ENCODE measurements around the gene SLCO2A1. TPM values are rescaled to one million over a fixed set of nuclear protein-coding genes. Genes with fewer than 3 reads are reported as not detected.

Gene SLCO2A1
- total RNA-seq, 4 donors from 2014 or later: 15.0 to 33.0 (median 19.2) TPM

DNA sequence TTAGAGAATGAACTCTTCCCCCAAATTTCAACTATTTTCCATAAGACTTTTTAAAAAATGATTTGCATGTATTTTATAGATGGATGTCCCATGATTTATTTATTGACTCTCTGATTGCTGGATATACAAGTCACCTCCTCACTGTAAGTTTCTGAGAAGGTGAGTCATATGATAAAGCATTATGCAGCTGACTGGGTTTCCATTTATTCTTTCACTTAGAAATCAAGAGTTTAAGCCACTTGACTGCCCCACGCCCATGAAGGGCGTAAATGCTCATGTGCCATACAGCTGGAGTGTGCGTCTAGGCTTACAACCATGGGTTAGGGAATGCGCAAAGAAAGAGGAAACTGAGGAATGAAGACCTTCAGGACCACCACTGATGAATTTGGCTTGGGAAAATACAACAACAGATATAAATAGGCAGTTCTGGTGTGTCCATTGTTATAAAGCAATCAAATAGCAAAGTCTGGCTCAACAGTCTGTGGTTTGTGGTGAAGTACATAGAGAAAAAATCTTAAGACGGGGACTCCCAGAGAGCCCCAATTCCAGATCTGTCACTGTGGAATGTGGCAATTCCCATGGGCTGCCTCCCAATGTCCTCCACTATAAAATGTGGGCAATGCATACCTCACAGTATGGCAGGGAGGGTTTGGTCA is 20.3 kb downstream of the SLCO2A1 start:
- Histone ChIP-seq H3K9me3 (no peaks in the 10 kb centered on the region), H3K27ac (no peak overlapping the region), H3K36me3 (no peaks in the 10 kb centered on the region), H3K4me1 (no peaks in the 10 kb centered on the region), H3K27me3 (no peaks in the 10 kb centered on the region), H3K4me3 (no peak overlapping the region)
- TF ChIP-seq, protein P1, sequence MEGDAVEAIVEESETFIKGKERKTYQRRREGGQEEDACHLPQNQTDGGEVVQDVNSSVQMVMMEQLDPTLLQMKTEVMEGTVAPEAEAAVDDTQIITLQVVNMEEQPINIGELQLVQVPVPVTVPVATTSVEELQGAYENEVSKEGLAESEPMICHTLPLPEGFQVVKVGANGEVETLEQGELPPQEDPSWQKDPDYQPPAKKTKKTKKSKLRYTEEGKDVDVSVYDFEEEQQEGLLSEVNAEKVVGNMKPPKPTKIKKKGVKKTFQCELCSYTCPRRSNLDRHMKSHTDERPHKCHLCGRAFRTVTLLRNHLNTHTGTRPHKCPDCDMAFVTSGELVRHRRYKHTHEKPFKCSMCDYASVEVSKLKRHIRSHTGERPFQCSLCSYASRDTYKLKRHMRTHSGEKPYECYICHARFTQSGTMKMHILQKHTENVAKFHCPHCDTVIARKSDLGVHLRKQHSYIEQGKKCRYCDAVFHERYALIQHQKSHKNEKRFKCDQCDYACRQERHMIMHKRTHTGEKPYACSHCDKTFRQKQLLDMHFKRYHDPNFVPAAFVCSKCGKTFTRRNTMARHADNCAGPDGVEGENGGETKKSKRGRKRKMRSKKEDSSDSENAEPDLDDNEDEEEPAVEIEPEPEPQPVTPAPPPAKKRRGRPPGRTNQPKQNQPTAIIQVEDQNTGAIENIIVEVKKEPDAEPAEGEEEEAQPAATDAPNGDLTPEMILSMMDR (IDR thresholded peaks at IDR 0.05): no peak
- TF ChIP-seq POLR2A (IDR thresholded peaks at IDR 0.05): no peak
- no peak for DNase-seq

DNA sequence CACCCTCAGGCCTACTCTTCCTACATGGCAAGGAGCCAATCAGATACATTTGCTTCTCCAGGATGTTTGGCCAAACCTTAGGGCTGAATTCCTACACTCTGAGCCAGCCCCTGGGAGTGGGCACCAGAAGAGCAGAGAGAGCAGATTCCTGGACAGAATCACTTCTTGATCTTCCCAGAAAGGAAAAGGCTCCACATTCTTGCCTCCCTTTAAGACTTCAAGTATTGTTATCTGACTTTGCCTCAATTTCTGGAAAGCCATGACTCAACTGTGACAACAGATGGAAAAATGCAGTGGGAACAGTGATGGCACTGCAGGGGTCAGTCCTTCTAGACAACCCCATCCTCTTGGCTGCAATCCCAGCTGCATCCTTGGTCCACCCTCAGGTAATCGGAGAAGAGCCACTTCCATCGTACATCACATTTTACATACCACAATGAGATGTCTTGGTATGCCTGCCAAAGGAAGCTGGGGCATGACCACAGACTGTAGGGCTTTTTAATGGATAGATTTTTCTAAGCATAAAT is 21.0 kb downstream of the SLCO2A1 start:
- Histone ChIP-seq H3K27ac (no peak overlapping the region), H3K36me3 (no peaks in the 10 kb centered on the region), H3K9me3 (no peaks in the 10 kb centered on the region), H3K27me3 (no peaks in the 10 kb centered on the region), H3K4me3 (no peak overlapping the region), H3K4me1 (no peaks in the 10 kb centered on the region)
- TF ChIP-seq POLR2A (IDR thresholded peaks at IDR 0.05): no peak
- TF ChIP-seq, protein P1 (IDR thresholded peaks at IDR 0.05): no peak
- DNase-seq: no peak

DNA sequence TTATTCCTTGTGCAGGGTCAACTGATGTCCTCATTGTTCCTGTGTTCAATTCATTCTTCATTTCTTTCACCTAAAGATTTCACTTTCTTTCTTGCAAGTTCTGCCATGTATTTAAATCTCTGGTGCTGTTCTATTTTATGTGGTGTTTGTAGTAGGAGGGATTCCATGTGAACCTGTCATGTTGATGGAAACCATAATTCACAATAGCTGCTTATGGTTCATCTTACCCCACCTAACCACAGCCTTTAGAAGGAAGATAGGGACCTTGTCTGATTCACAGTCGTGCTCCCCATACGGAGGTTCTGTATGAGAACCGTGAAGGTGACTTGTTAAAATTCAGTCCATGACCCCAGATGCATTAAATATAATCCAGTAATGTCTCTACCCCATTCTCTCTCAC is 21.9 kb downstream of the SLCO2A1 start:
- Histone ChIP-seq H3K27me3 (no peaks in the 10 kb centered on the region), H3K4me1 (no peaks in the 10 kb centered on the region), H3K9me3 (no peaks in the 10 kb centered on the region), H3K36me3 (no peaks in the 10 kb centered on the region), H3K4me3 (no peak overlapping the region), H3K27ac (no peak overlapping the region)
- DNase-seq: no peak
- no peak for TF ChIP-seq POLR2A (IDR thresholded peaks at IDR 0.05)
- TF ChIP-seq, protein P1 (IDR thresholded peaks at IDR 0.05): no peak

DNA sequence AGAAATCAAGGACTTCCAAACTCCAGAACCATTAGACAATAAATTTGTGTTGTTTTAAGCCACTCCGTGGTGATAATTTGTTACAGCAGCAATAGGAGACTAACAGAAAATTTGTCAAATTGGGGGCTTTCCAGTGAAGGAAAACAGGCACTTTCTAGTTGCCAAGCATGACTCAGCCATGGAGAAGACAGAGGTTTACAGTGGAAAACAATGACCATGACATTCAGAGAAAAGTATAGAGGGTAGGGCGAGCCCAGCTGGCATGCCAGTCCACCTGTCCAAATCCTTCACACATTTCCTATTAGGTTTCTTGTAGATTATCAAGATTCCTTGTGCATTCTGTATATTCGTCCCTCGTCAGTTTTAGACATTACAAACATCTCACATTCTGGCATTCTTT is 24.9 kb downstream of the SLCO2A1 start:
- Histone ChIP-seq H3K27ac (no peak overlapping the region), H3K4me1 (no peaks in the 10 kb centered on the region)
- no peak for TF ChIP-seq POLR2A (IDR thresholded peaks at IDR 0.05)
- TF ChIP-seq, protein P1 (IDR thresholded peaks at IDR 0.05): no peak

DNA sequence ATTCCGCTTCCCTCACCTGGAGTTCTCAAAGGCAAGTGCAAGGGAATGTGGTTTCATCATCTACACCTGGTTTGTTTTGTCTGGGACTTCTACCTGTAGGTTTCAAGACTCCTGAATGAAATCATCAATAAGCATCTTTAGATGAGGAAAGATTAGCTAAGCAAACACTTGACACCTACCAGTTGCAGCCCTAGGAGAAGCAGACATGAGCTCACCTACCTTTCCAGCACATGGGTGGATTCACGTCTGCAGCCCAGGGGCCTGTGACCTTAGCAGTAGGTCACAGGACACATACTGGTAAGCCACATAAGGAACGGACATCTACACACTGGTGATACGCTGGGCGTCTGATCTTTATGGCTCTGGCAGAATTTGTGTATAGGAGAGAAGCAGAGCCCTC is 26.7 kb downstream of the SLCO2A1 start:
- DNase-seq: no peak
- Histone ChIP-seq H3K27ac (no peak overlapping the region), H3K9me3 (no peaks in the 10 kb centered on the region), H3K4me1 (no peaks in the 10 kb centered on the region), H3K4me3 (no peak overlapping the region), H3K27me3 (no peaks in the 10 kb centered on the region), H3K36me3 (no peaks in the 10 kb centered on the region)
- TF ChIP-seq, protein P1 (IDR thresholded peaks at IDR 0.05): no peak
- no peak for TF ChIP-seq POLR2A (IDR thresholded peaks at IDR 0.05)

More for the DNA sequence above, 24.9 kb downstream of the SLCO2A1 start:
- H3K27me3 ChIP-seq: no peaks in the 10 kb centered on the region
- no peak overlapping the region for H3K4me3 ChIP-seq
- H3K9me3 ChIP-seq: no peaks in the 10 kb centered on the region
- no peaks in the 10 kb centered on the region for H3K36me3 ChIP-seq
- DNase-seq: no peak

Data from Peyer's patch (tissue), 4 donors.